Transverse colon (tissue), 4 donors: Measurements from ENCODE around the gene PGAP2.

Experiments used
- CTCF ChIP-seq, 5 experiments: fragments of 200-600 bp in 3 of 5; fragments of 450-650 bp in 2 of 5; sonication (generic) in 3 of 5; IDR thresholded peaks; 1 replicate in 2 of 5; 2 replicates in 3 of 5; pipeline ENCODE4 v1.5.1; 2016 to 2017; ENCODE audit warnings: antibody characterized with exemption in 5 of 5, inconsistent platforms in 3 of 5, mild to moderate bottlenecking in 2 of 5, moderate library complexity in 1 of 5
- POLR2A ChIP-seq: fragments of 450-650 bp; IDR thresholded peaks from one replicate; pipeline ENCODE4 v1.6.1; 2016; ENCODE audit warnings: antibody characterized with exemption, mild to moderate bottlenecking, moderate library complexity
- POLR2AphosphoS5 ChIP-seq, 3 donors: sonication (generic); formaldehyde crosslinking; IDR thresholded peaks; one replicate each; pipeline ENCODE4 v1.6.1; 2016; ENCODE audit warnings: antibody characterized with exemption in 3 of 3

- TF ChIP-seq CTCF (IDR thresholded peaks at IDR 0.05) (peak in 1 of 5 experiments; percentile 46), POLR2A (peak; percentile 98), POLR2AphosphoS5 (IDR thresholded peaks at IDR 0.05) (peak; percentile 98 to 100 (median 99))
These were observed 10.8 kb upstream of the PGAP2 start, which contains the start of gene NUP98 for GRCh38 chr11:3797329-3798090.
